ENCODE measurements around the gene FARS2. TPM values are rescaled to one million over a fixed set of nuclear protein-coding genes. Genes with fewer than 3 reads are reported as not detected.

FARS2 gene
- total and polyA plus RNA-seq, 9 of the 15 experiments (the other 6 are each of a cell fraction or from before 2014, with no cell fraction given), result 16.5 to 62.2 (median 27.0) TPM

- TF ChIP-seq HMBOX1 (IDR thresholded peaks at IDR 0.05) (no peak), SP1 (CRISPR knock-in tag; IDR thresholded peaks at IDR 0.05) (no peak), LEF1 (IDR thresholded peaks at IDR 0.05) (no peak), SP2 (IDR thresholded peaks at IDR 0.05; ENCODE audit: extremely low read depth, low read depth, low read length, poor library complexity, severe bottlenecking) (no peak)
Measured at GRCh38 chr6:5213836-5214235, 47.5 kb upstream of the FARS2 start (continued).

GRCh38 chr6:5214570-5215052 lies 46.7 kb upstream of the FARS2 start:
- 57% methylated on average over 10 of the region's 10 CpGs for WGBS (ENCODE audit: insufficient coverage, low coverage, missing lambda C conversion rate)
- TF ChIP-seq REST (IDR thresholded peaks at IDR 0.05; ENCODE audit: borderline replicate concordance), result peak; percentile 92
- TF ChIP-seq REST (CRISPR knock-in tag; IDR thresholded peaks at IDR 0.05; ENCODE audit: low read depth), result no peak
- peak; percentile 77 to 97 for TF ChIP-seq RAD21 (CRISPR knock-in tag; conservative IDR thresholded peaks at IDR 0.05 in 1 of 2, IDR thresholded peaks at IDR 0.05 in 1 of 2)
- TF ChIP-seq ZNF384 (IDR thresholded peaks at IDR 0.05; ENCODE audit: low read depth, low read length), result peak; percentile 89
- TF ChIP-seq TBP (optimal IDR thresholded peaks at IDR 0.05; ENCODE audit: low read depth, low read length), result no peak
- 0 out of 2 replicates have a peak, but pooled peaks have one; percentile 31 for TF ChIP-seq MYC (IDR thresholded peaks at IDR 0.05; ENCODE audit: low read depth, low read length)
- TF ChIP-seq MYC (CRISPR knock-in tag; IDR thresholded peaks at IDR 0.05; ENCODE audit: borderline replicate concordance, low read depth), result no peak
- TF ChIP-seq SUPT5H (IDR thresholded peaks at IDR 0.05), result no peak

More at GRCh38 chr6:5214570-5215052, 46.7 kb upstream of the FARS2 start:
- intact Hi-C loops (cut with micrococcal nuclease), result loop anchor here (1.0 to 5.0 kb wide), 6 partner anchors 72 to 188 kb away; no protein-coding TSS in a partner anchor
- no peaks in the 10 kb centered on the region for H3K27me3 ChIP-seq (ENCODE audit: control insufficient read depth in 2 of 2, insufficient read depth in 2 of 2, low read length in 2 of 2)
- H3K79me2 ChIP-seq (ENCODE audit: control insufficient read depth, insufficient read depth, low read length), result no peaks in the 10 kb centered on the region
- DNase-seq (ENCODE audit: extremely low read depth in 1 of 4, low spot score in 3 of 4) (peak; percentile 64 to 84 (median 76)), ATAC-seq (peak; percentile 98), FAIRE-seq (peak; percentile 77)
- no peak overlapping the region for H3K4me3 ChIP-seq
- ChIA-PET POLR2A (interaction anchor here (0.5 to 1.3 kb wide), 5 partner anchors 9 to 1233 kb away, joined by 3 to 4 read pairs (median 3); no protein-coding TSS in a partner anchor), CTCF (ENCODE audit: low intra/inter-chr PET ratio) (interaction anchor here (0.5 to 2.8 kb wide), 7 partner anchors 50 to 917 kb away, joined by 3 to 25 read pairs (median 6); no protein-coding TSS in a partner anchor)
- peaks cover 48% of the 10 kb centered on the region for H3K36me3 ChIP-seq (ENCODE audit: control insufficient read depth, insufficient read depth, low read length)
- in situ Hi-C loops (cut with MboI), result loop anchor here (5.0 kb wide), 1 partner anchor 188 kb away; no protein-coding TSS in a partner anchor
- H4K20me1 ChIP-seq (replicated peaks; ENCODE audit: control insufficient read depth, insufficient read depth, low read length), result 0 out of 2 replicates have a peak, but pooled peaks cover 6% of the 10 kb centered on the region
- peaks cover 0 to 12% of the 10 kb centered on the region in 2 experiments; a peak in 3 of 5 replicates for H3K4me1 ChIP-seq (replicated peaks in 1 of 2; ENCODE audit: control insufficient read depth in 2 of 2, insufficient read depth in 2 of 2, low read length in 2 of 2)
- no TSS peak for BruUV-seq (replicated peaks)
- no peaks in the 10 kb centered on the region for H3K9me3 ChIP-seq (replicated peaks; ENCODE audit: control insufficient read depth, insufficient read depth, low read depth, low read length)
- no peak overlapping the region for H2AFZ ChIP-seq (ENCODE audit: low read depth, low read length)
- H3K27ac ChIP-seq (ENCODE audit: extremely low read depth, low read depth, low read length), result no peak overlapping the region
- H3K9ac ChIP-seq (ENCODE audit: insufficient read depth in 1 of 2, low read depth in 2 of 2, low read length in 2 of 2), result no peak overlapping the region
- peaks cover 3% of the 10 kb centered on the region for H3K9me1 ChIP-seq (ENCODE audit: control insufficient read depth, insufficient read depth, low read length)
- no peak overlapping the region for H3K4me2 ChIP-seq (ENCODE audit: insufficient read depth, low read length)
